GM12872 (cell line): ENCODE data around the gene IL31.

ENCODE experiments used
- CTCF ChIP-seq: IDR thresholded peaks from 3 replicates; pipeline ENCODE4 v1.5.1; 2011; ENCODE audit warnings: low read depth, mild to moderate bottlenecking, low read length, moderate library complexity; ENCODE audit not compliant: insufficient read depth

The IL31 gene

GRCh38 chr12:122125452-122126341 lies 48.3 kb downstream of the IL31 start:
- TF ChIP-seq CTCF: no peak

GRCh38 chr12:122124370-122124769 lies 49.7 kb downstream of the IL31 start:
- no peak for TF ChIP-seq CTCF

- no peak for TF ChIP-seq CTCF
Observed at GRCh38 chr12:122123761-122124145, 50.3 kb downstream of the IL31 start.

- TF ChIP-seq CTCF: peak; percentile 64
Observed at GRCh38 chr12:122123051-122123760, 50.8 kb downstream of the IL31 start.
